ENCODE measurements around the gene IRS2.
"Not testable (repeated sequence)": the region's sequence is repeated elsewhere in the genome, so short reads cannot be mapped to it uniquely, and the experiment has no call there.

IRS2 gene

GRCh38 chr13:109733550-109733949, 52.8 kb downstream of the IRS2 start:
- no peak for DNase-seq (ENCODE audit: low read depth in 2 of 2)

GRCh38 chr13:109732470-109733170, 53.8 kb downstream of the IRS2 start:
- DNase-seq (ENCODE audit: low read depth in 2 of 2): not testable (repeated sequence)

DNA sequence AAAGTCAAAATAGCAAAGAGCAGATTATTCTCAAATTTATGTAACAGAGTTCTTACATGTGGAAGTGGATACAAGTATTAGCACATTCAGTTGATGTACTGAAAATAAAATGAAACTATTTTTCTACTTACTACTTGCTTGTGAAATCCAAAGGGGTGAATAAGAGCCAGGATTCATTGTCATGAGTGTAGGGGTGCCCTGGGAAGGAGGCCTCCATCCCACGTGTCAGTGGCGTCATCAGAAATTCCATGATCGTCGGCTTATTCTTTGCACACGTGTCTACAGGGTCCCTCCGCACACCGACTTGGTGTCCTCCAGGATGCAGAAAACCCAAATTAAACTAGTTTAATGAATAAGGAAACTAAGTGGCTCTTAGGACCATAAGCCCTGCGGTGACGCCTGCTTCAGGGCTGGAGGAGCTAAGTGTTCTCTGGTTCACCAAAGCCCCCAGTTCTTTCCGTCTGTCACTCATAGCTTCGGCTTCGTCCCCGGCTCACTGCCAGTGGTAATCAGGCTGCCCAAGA, 55.5 kb downstream of the IRS2 start:
- no peak for DNase-seq (ENCODE audit: low read depth in 2 of 2)

GRCh38 chr13:109728791-109729731, 57.3 kb downstream of the IRS2 start:
- DNase-seq (ENCODE audit: low read depth in 2 of 2): no peak

DNA sequence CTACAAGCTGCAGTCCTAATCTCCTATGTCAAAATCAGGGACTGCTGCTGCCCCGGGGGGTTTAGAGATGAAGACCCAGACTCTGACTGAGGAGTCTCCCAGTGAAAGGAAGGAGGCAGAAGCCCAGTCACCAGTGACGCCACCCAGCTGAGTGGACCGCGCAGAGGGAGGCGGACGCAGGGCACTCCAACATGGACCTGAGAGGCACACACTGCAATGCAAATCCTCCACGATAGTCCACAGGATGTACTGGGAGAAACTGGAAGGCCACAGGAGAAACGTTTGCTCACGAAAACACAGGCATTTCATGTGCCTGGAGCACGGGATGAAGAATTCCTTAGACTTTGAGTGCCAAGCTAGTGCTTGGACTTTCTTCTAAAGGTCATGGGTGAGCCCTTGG, 58.3 kb downstream of the IRS2 start:
- no peak for DNase-seq (ENCODE audit: low read depth in 2 of 2)

GRCh38 chr13:109727251-109727650, 59.1 kb downstream of the IRS2 start:
- DNase-seq (ENCODE audit: low read depth in 2 of 2): no peak

DNA sequence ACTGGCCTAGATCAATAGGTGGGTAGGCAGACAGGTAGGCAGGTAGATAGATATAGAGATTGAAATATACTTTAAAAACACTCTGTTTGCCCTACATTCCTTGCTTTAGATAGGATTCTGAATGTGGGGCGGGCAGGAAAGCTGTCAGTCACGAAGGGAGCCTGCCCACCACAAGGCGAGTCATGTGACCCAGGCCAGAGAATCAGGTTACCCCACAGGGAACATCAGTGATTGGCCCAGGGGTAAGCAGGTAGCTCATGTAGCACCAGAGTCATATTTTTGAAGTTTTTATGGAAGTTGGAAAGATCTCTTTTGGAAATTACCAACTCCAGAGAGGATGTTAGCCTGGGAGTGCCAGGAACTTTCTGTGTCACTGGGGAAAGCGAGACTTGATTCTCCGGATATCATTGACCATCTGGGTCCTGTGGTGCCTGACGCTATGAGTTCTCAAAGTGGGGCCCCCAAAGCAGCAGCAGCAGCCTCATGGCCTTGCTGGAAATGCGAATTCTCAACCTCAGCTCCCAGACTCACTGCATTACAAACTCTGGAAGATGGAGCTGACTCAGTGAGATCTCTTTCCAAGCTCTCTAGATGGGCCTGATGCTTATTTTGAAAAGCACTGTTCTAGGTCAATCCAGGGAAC, 60.3 kb downstream of the IRS2 start:
- DNase-seq (ENCODE audit: low read depth in 2 of 2): no peak

DNA sequence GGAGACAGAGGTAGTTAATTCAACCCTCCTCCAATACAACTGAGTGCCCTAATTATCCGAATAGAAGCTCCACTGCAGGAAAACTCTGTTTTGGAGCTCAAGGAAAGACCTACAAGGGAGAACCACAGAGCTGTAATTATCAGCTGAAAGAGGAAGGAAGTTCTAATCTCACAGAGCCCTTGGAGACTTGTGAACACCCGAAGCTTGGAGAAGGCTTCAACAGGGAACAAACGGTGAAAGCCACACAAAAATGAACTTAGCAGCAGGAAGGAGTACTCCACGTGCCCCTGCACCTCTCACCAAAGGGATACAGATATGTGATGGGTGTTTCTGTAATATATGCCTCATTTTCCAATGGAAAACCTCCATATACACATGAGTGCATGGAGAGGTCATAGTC, 61.1 kb downstream of the IRS2 start:
- DNase-seq (ENCODE audit: low read depth in 2 of 2): no peak

DNA sequence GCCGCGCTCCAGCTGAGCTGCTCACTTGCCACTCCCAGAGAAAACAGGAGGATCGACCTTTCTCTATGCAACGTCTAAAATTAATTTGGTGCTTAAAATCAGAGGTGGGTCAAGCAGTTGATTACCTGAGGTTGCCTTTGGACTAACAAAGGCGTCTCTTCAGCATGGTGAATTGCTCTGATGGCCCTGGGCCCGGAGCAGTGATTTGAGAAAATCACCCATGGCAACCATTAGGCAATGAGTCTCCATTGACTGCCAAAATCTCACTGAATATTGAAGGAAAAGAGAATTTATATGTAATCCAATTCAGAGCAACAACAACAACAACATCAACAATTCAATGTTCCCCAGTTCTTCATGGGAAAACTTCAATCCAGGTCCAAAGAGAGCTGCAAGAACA, 61.8 kb downstream of the IRS2 start:
- DNase-seq (ENCODE audit: low read depth in 2 of 2): no peak

DNA sequence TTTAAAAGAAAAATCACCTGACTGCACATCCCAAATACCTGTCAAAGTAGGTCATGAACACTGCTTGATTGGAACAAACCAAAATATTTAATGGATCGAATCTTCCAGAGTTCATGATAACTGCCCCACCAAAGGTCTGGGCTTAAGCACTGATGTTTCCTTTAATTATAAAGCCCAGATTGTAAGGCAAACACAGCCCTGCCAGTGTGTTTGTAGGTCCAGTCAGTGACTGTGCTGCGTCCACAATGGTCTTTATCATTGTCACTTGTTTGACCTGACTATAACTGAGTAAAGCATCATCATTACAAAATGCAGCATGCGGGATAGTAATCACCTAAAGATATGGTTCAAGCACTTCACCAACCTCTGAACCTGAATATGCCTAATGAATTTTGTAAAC, 63.3 kb downstream of the IRS2 start:
- DNase-seq (ENCODE audit: low read depth in 2 of 2): no peak

DNA sequence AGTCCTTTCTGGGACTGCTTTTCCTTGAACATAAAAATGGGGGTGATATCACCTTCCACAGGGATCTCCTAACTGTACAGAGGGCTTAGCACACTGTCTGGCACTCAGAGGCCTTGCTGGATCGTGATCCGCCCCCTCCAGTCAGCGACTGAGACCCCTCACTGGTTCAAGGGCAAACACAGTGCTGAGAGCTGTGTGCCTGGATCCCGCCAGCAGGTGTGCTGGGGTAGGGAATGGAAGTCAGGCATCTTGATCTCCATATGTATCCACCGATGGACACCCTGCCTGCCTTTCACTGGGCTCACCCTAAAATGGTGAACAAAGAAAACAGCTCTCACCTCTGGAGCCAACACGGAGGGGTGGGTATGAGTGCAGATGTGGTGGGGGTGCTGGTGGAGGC, 64.3 kb downstream of the IRS2 start:
- DNase-seq (ENCODE audit: low read depth in 2 of 2): no peak

GRCh38 chr13:109720758-109721184, 65.6 kb downstream of the IRS2 start:
- no peak for DNase-seq (ENCODE audit: low read depth in 2 of 2)

DNA sequence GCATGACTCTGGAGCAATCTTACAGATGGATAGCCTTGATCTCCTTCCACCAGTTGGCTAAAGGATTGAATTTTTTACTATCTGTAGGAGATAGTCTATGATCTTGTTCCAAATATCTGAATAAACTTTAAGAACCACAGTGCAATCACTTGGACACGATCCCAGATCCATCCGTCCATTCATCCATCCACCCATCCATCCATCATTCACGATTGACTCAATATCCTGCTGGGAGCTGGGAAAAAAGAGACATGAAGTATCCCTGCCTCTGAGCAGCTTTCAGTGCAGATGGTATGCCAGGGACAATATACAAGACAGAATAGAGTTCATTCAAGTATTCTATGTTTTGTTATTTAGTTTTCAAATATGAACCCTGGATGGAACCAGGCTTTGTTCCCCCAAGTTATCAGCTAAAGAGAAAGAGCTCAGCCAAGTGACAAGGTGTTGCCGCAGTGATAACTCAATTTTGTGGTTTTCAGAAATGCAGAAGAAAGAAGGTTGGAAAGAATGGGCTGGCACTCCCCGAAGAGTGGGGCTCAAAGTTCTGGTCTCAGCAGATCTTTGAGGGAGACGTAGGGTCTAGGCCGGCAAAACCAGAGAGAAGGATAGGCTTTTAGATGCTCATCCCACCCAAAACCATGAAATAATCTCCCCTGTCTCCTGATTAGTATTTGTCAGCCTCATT, 66.3 kb downstream of the IRS2 start:
- no peak for DNase-seq (ENCODE audit: low read depth in 2 of 2)

GRCh38 chr13:109718726-109719125, 67.7 kb downstream of the IRS2 start:
- no peak for DNase-seq (ENCODE audit: low read depth in 2 of 2)

DNA sequence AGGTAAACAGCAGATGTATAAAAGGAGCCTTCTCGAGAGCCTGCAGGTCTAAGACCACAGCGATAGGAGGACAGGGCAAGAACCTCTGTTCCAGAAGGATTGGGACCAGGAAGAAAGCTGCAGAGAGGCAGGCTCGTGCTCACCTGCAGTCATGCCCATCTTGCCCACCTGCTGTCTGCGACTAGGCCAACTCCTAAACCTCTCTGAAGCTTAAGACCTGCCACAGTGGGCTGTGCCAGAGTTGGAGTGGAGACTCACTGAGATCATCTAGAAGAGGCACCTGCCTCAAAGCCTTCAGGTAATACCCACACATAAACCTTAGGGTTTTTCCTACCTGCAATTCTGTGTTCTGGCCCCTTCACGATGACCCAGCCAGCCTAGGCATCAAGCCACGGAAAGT, 68.7 kb downstream of the IRS2 start:
- no peak for DNase-seq (ENCODE audit: low read depth in 2 of 2)

GRCh38 chr13:109715902-109716301, 70.5 kb downstream of the IRS2 start:
- no peak for DNase-seq (ENCODE audit: low read depth in 2 of 2)

- no peak for DNase-seq (ENCODE audit: low read depth in 2 of 2)
Measured at GRCh38 chr13:109713681-109714080, 72.7 kb downstream of the IRS2 start.

DNA sequence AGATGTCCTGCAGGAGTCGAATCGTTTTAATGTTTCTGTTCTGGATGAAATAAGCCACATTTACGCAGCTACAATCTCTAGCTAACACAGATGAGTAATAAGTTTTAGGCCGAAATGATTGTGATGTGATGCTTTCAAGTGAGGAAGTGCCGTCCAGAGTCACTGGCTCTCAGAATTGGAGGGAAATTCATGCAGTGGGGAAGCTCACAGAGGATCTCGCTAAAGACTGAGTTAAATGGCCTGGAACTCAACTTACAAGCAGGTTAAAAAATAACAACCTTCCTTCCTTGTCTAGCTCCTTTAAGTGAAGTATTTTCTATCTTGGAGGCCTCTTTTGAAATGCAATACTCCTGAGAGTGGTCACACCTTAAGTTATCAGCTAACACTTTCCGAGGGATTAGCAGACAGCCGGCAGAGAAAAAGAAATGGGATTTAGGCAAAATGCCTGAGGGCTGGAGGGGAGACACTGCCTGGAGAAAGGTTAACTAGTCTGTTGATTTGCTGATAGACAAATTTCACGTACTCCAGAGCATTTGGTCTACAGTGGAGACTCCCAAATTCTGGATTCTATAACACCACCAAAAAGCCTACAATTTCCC, 74.2 kb downstream of the IRS2 start:
- DNase-seq (ENCODE audit: low read depth in 2 of 2): no peak

GRCh38 chr13:109707742-109708617, 78.4 kb downstream of the IRS2 start:
- no peak for DNase-seq (ENCODE audit: low read depth in 2 of 2)

DNA sequence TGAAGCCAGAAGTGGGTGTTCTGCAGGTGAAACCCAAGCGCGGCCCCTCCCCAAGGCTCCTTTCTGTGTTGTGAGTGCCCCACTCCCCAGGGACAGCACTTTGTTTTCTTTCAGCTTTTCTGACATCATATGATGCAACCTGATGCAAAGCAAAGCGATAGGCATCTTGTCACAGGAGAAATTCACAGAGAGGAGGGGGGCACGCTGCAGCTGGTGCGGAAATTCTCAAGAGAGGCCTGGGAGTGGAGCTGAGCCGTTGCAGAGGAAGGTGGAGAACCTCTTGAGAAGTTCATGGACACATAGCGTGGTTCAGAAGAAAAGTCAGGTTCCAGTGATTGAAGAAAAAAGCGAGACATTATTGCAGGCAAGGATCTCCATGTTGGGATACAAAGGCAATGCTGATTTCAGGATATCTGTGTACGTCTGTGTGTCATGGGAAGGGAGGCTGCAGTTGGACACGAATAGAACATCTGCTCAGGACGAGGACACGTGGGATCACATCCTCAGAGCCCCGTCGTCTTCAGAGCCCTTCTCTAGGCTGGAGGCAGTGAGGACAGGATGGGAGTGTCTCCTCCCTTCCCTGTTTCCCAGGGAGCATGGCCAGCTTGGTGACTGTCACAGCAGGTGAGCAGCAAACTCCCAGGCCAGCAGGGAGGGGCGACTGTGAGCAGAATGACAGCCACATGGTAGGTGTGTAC, 79.2 kb downstream of the IRS2 start:
- DNase-seq (ENCODE audit: low read depth in 2 of 2): no peak

Measured in stimulated activated CD8-positive, alpha-beta memory T cell treated with anti-CD3 and anti-CD28 coated beads, Interleukin-2, amount 100 ng/mL, for 1 hour (primary cell).